Spleen (tissue), 7 donors: Measurements from ENCODE around the gene ARNT2.

Experiments used
- POLR2A ChIP-seq, 3 donors: fragments of 450-650 bp; IDR thresholded peaks; one replicate each; pipeline ENCODE4 v1.5.1; 2017; ENCODE audit warnings: antibody characterized with exemption in 3 of 3, mild to moderate bottlenecking in 1 of 3
- POLR2AphosphoS5 ChIP-seq, 3 donors: sonication (generic); formaldehyde crosslinking; IDR thresholded peaks; one replicate each; pipeline ENCODE4 v1.5.1; 2017; ENCODE audit warnings: antibody characterized with exemption in 3 of 3
- TF ChIP-seq, protein P1 (sequence below), 11 experiments: fragments of 200-600 bp in 7 of 11; fragments of 450-650 bp in 4 of 11; sonication (generic) in 4 of 11; IDR thresholded peaks in 8 of 11; conservative IDR thresholded peaks in 3 of 11; 1 replicate in 7 of 11; 2 replicates in 4 of 11; pipeline versions ENCODE4 v1.4.0 to v1.8.0; 2016 to 2021; ENCODE audit warnings: antibody characterized with exemption in 11 of 11, inconsistent platforms in 4 of 11, mild to moderate bottlenecking in 1 of 11
- donor health status: DM: no; HTN: no; CAD: no; lungs with moderate emphysema.
- donor health status: DM: no; HTN: no; CAD: no.
- donor health status: DM: no; HTN: no; CAD: no.

DNA sequence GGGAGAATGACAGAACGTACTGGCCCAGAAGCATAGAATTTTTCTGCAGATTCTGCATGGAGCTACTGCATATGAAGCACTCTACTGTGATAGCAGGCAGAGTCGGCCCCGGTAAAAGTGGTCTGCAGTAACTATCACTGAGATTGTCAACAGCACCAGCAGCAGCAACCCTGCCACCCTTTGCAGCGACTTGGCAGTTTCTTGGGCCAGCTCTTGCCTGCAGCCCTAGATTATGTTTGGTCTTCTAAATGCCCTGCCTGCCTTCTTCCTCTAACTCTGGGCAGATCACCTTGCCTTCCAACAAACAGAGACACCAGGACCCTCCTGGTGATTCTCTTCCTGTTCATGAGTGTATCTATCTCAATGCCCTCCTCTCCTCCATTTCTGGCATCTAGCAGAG is 161.8 kb downstream of the ARNT2 start:
- TF ChIP-seq POLR2A (IDR thresholded peaks at IDR 0.05) (no peak), POLR2AphosphoS5 (IDR thresholded peaks at IDR 0.05) (no peak)
- TF ChIP-seq, protein P1, sequence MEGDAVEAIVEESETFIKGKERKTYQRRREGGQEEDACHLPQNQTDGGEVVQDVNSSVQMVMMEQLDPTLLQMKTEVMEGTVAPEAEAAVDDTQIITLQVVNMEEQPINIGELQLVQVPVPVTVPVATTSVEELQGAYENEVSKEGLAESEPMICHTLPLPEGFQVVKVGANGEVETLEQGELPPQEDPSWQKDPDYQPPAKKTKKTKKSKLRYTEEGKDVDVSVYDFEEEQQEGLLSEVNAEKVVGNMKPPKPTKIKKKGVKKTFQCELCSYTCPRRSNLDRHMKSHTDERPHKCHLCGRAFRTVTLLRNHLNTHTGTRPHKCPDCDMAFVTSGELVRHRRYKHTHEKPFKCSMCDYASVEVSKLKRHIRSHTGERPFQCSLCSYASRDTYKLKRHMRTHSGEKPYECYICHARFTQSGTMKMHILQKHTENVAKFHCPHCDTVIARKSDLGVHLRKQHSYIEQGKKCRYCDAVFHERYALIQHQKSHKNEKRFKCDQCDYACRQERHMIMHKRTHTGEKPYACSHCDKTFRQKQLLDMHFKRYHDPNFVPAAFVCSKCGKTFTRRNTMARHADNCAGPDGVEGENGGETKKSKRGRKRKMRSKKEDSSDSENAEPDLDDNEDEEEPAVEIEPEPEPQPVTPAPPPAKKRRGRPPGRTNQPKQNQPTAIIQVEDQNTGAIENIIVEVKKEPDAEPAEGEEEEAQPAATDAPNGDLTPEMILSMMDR (IDR thresholded peaks at IDR 0.05 in 8 of 11, conservative IDR thresholded peaks at IDR 0.05 in 3 of 11), result no peak
